NT2/D1 (cell line): ENCODE data around the gene VSNL1.

Experiments used
- SUZ12 ChIP-seq: IDR thresholded peaks from 2 replicates; pipeline ENCODE4 v1.6.1; 2011; ENCODE audit not compliant: insufficient read length, insufficient read depth; ENCODE audit errors: extremely low read depth
- ZNF274 ChIP-seq: IDR thresholded peaks from 2 replicates; pipeline ENCODE4 v1.6.1; 2011; ENCODE audit warnings: mild to moderate bottlenecking, low read depth, low read length

DNA sequence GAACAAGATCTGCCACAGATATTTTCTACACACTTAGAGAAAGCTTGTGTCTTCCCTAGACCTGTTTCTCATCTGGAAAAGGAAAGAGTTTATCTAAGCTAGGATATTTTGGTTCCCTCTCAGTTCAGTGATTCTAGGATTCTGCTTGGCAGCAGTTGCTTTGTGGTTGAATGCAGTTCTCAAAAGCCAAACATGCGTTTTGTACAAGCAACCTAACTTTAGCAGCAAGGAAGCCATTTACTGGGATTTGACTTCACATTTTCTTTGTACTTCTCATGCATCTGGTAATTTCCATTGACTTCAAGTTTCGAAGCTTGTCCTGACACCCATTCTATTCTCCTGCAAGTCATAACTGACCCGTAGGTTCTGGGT is 33.3 kb downstream of the VSNL1 start:
- TF ChIP-seq ZNF274 (no peak), SUZ12 (no peak)
